H1 (cell line): ENCODE measurements around the gene STAM. TPM values are rescaled to one million over a fixed set of nuclear protein-coding genes. Genes with fewer than 3 reads are reported as not detected.

ENCODE experiments used
- CTCF ChIA-PET: fragments of 300-600 bp; sonication (Branson Sonifier 250); formaldehyde crosslinking; loops from one replicate; lab custom pipeline; 2021; ENCODE audit not compliant: partially characterized antibody; lab: Charles Lee
- POLR2A ChIA-PET: fragments of 300-600 bp; sonication (Branson Sonifier 250); formaldehyde crosslinking; loops from one replicate; lab custom pipeline; 2021; ENCODE audit warnings: inconsistent platforms; ENCODE audit not compliant: partially characterized antibody; lab: Charles Lee
- DNase-seq, 2 experiments: peaks; one replicate each; pipeline versions ENCODE4 v3.0.0 to v3.0.0-alpha.2; 2010 to 2022; ENCODE audit warnings: low spot score in 2 of 2, low read depth in 1 of 2, mixed read lengths in 1 of 2
- FAIRE-seq: peaks from 2 replicates; lab custom pipeline; 2011; peaks lifted over from hg19 to GRCh38; lab: Jason Lieb, UNC
- H2AFZ ChIP-seq: 2 replicates; pipeline ENCODE4 v1.8.1; 2012; ENCODE audit warnings: low read length, inconsistent platforms
- H2AK5ac ChIP-seq: 2 replicates; pipeline ENCODE4 v1.6.1; 2013; ENCODE audit warnings: low read depth, low read length
- H2BK120ac ChIP-seq: replicated peaks from 2 replicates; pipeline ENCODE3; 2013; ENCODE audit warnings: low read depth, low read length, inconsistent platforms
- H2BK12ac ChIP-seq: 2 replicates; pipeline ENCODE4 v1.6.1; 2013; ENCODE audit warnings: low read depth, low read length
- H2BK15ac ChIP-seq: 2 replicates; pipeline ENCODE4 v1.6.1; 2013; ENCODE audit warnings: low read length
- H2BK20ac ChIP-seq: 2 replicates; pipeline ENCODE4 v1.6.1; 2013; ENCODE audit warnings: low read length
- H2BK5ac ChIP-seq: 2 replicates; pipeline ENCODE4 v1.6.1; 2013; ENCODE audit warnings: low read depth, low read length
- H3K14ac ChIP-seq: 2 replicates; pipeline ENCODE4 v1.6.1; 2013; ENCODE audit warnings: inconsistent platforms; ENCODE audit not compliant: insufficient read length
- H3K18ac ChIP-seq: 2 replicates; pipeline ENCODE4 v1.6.1; 2013; ENCODE audit warnings: low read length; ENCODE audit errors: extremely low read depth
- H3K23ac ChIP-seq: 2 replicates; pipeline ENCODE4 v1.6.1; 2013; ENCODE audit warnings: inconsistent platforms; ENCODE audit not compliant: insufficient read length
- H3K23me2 ChIP-seq: 2 replicates; pipeline ENCODE4 v1.6.1; 2013; ENCODE audit warnings: low read depth, low read length
- H3K27ac ChIP-seq: 2 replicates; pipeline ENCODE4 v1.6.1; 2011; ENCODE audit warnings: low read depth, low read length, inconsistent platforms
- H3K27me3 ChIP-seq, 4 experiments: replicated peaks in 1 of 4; 1 replicate in 1 of 4; 2 replicates in 3 of 4; pipeline versions ENCODE4 v1.6.1 to v1.8.1; 2011 to 2013; ENCODE audit warnings: low read length in 3 of 4, mild to moderate bottlenecking in 3 of 4, inconsistent platforms in 2 of 4, mixed read lengths in 2 of 4, moderate library complexity in 1 of 4; ENCODE audit not compliant: control insufficient read depth in 3 of 4, insufficient read depth in 3 of 4; ENCODE audit errors: extremely low read depth in 1 of 4
- H3K36me3 ChIP-seq, 4 experiments: 2 replicates each; pipeline versions ENCODE4 v1.6.1 to v1.8.1; 2011 to 2013; ENCODE audit warnings: mild to moderate bottlenecking in 4 of 4, low read length in 3 of 4, moderate library complexity in 2 of 4, control low read depth in 1 of 4, inconsistent platforms in 1 of 4; ENCODE audit not compliant: insufficient read depth in 4 of 4, control insufficient read depth in 2 of 4
- H3K4ac ChIP-seq: replicated peaks from 2 replicates; pipeline ENCODE3; 2013; ENCODE audit warnings: low read length, low read depth, mixed read lengths, inconsistent platforms; ENCODE audit not compliant: insufficient read length
- H3K4me1 ChIP-seq, 4 experiments: replicated peaks in 1 of 4; 1 replicate in 1 of 4; 2 replicates in 3 of 4; pipeline versions ENCODE4 v1.6.1 to v1.8.1; 2011 to 2013; ENCODE audit warnings: low read length in 3 of 4, inconsistent platforms in 2 of 4, mixed read lengths in 1 of 4; ENCODE audit not compliant: insufficient read depth in 4 of 4, control insufficient read depth in 3 of 4
- H3K4me2 ChIP-seq, 2 experiments: 2 replicates each; pipeline versions ENCODE4 v1.6.1 to v1.8.1; 2011 to 2013; ENCODE audit warnings: low read depth in 2 of 2, low read length in 2 of 2, control low read depth in 1 of 2, inconsistent platforms in 1 of 2, mild to moderate bottlenecking in 1 of 2; ENCODE audit not compliant: insufficient read depth in 1 of 2
- H3K4me3 ChIP-seq, 4 experiments: fragments of 200-600, 300-600 bp in 1 of 4; sonication (generic), shearing (Covaris generic), sonication (Bioruptor Twin) in 1 of 4; 2 replicates each; pipeline versions ENCODE4 v1.5.1 to v1.8.1; 2011 to 2016; ENCODE audit warnings: low read length in 4 of 4, low read depth in 3 of 4, control low read depth in 2 of 4, inconsistent platforms in 2 of 4, mild to moderate bottlenecking in 2 of 4, mixed read lengths in 1 of 4, moderate library complexity in 1 of 4; ENCODE audit not compliant: insufficient read depth in 2 of 4; ENCODE audit errors: extremely low read depth in 1 of 4
- H3K56ac ChIP-seq: replicated peaks from 2 replicates; pipeline ENCODE3; 2013; ENCODE audit warnings: low read depth, mild to moderate bottlenecking, mixed read lengths, low read length, inconsistent platforms; ENCODE audit not compliant: insufficient read length
- H3K79me1 ChIP-seq: 2 replicates; pipeline ENCODE4 v1.6.1; 2013; ENCODE audit warnings: low read depth, low read length, control low read depth
- H3K79me2 ChIP-seq, 2 experiments: 2 replicates each; pipeline versions ENCODE4 v1.6.1 to v1.8.1; 2012 to 2013; ENCODE audit warnings: low read length in 2 of 2, mild to moderate bottlenecking in 2 of 2, inconsistent platforms in 1 of 2; ENCODE audit not compliant: insufficient read depth in 2 of 2, control insufficient read depth in 1 of 2
- H3K9ac ChIP-seq, 4 experiments: replicated peaks in 1 of 4; 1 replicate in 1 of 4; 2 replicates in 3 of 4; pipeline versions ENCODE4 v1.6.1 to v1.8.1; 2011 to 2013; ENCODE audit warnings: low read depth in 3 of 4, low read length in 3 of 4, control low read depth in 2 of 4, mild to moderate bottlenecking in 2 of 4, moderate library complexity in 2 of 4, inconsistent platforms in 1 of 4; ENCODE audit errors: extremely low read depth in 1 of 4
- H3K9me3 ChIP-seq, 2 experiments: 2 replicates each; pipeline versions ENCODE4 v1.6.1 to v1.8.1; 2012 to 2013; ENCODE audit warnings: mild to moderate bottlenecking in 2 of 2, moderate library complexity in 2 of 2, control low read depth in 1 of 2, inconsistent platforms in 1 of 2, low read depth in 1 of 2, low read length in 1 of 2, mixed read lengths in 1 of 2; ENCODE audit not compliant: insufficient read depth in 2 of 2
- H4K20me1 ChIP-seq, 2 experiments: replicated peaks in 1 of 2; 2 replicates each; pipeline versions ENCODE3 to v1.8.1; 2011 to 2013; ENCODE audit warnings: inconsistent platforms in 2 of 2, low read length in 2 of 2, mild to moderate bottlenecking in 1 of 2; ENCODE audit not compliant: insufficient read depth in 2 of 2, control insufficient read depth in 1 of 2
- H4K5ac ChIP-seq: 2 replicates; pipeline ENCODE4 v1.6.1; 2013; ENCODE audit warnings: low read length, low read depth, mixed read lengths, inconsistent platforms; ENCODE audit not compliant: insufficient read length
- H4K8ac ChIP-seq: 2 replicates; pipeline ENCODE4 v1.8.0; 2013; ENCODE audit warnings: mild to moderate bottlenecking, moderate library complexity, low read length, inconsistent platforms; ENCODE audit not compliant: insufficient read depth; ENCODE audit errors: extremely low read depth
- H4K91ac ChIP-seq: replicated peaks from 2 replicates; pipeline ENCODE3; 2013; ENCODE audit warnings: low read length, mixed read lengths, inconsistent platforms; ENCODE audit not compliant: insufficient read length
- CTBP2 ChIP-seq: IDR thresholded peaks from 2 replicates; pipeline ENCODE4 v1.7.0; 2011; ENCODE audit warnings: borderline replicate concordance, mild to moderate bottlenecking, moderate library complexity, mixed read lengths, low read length; ENCODE audit not compliant: insufficient read depth, insufficient read length
- HDAC6 ChIP-seq: IDR thresholded peaks from one replicate; pipeline ENCODE4 v1.7.1; 2012; ENCODE audit warnings: low read depth, mild to moderate bottlenecking, inconsistent platforms, low read length, moderate library complexity
- TCF12 ChIP-seq: IDR thresholded peaks from 2 replicates; pipeline ENCODE4 v1.6.1; 2011; ENCODE audit warnings: low read depth, mild to moderate bottlenecking, low read length
- WGBS, 2 experiments: shearing (Covaris generic) in 1 of 2; methylation state at CpG; one replicate each; pipeline versions ENCODE4 v1.1.6 to v1.1.7; 2013 to 2015; ENCODE audit warnings: low lambda C conversion rate in 2 of 2, mixed read lengths in 2 of 2, inconsistent platforms in 1 of 2, low coverage in 1 of 2, missing lambda C conversion rate in 1 of 2; ENCODE audit not compliant: insufficient replicate concordance in 2 of 2, insufficient coverage in 1 of 2, insufficient read length in 1 of 2; ENCODE audit errors: extremely low coverage in 1 of 2, missing lambda C conversion rate in 1 of 2; 5-methylcytosine and 5-hydroxymethylcytosine counted together
- polyA plus RNA-seq, 7 experiments: library from polyadenylated mRNA; depleted of rRNA in 3 of 7; stranded (reverse) in 5 of 7; unstranded in 2 of 7; fragments of >200 nt in 5 of 7; fragments of 200-250 nt in 2 of 7; gene quantifications; 1 replicate in 5 of 7; 2 replicates in 1 of 7; 4 replicates in 1 of 7; pipeline versions ENCODE4 v1.2.1 to v1.2.3, GENCODE V29; 2011 to 2013; ENCODE audit warnings: missing spikeins in 2 of 7, mixed read lengths in 2 of 7
- total RNA-seq: library from RNA; stranded (reverse); fragmentation: NEBNext Ultra II Directional; extraction: Animal tissue kit (Norgen Biotek cat#: 25700); gene quantifications from 2 replicates; pipeline ENCODE4 v1.2.1, GENCODE V29; 2021

STAM gene
- total and polyA plus RNA-seq, 2 of the 8 experiments (the other 6 are each of a cell fraction or from before 2014, with no cell fraction given) = 22.0 to 27.8 TPM

GRCh38 chr10:17729630-17730029 lies 85.7 kb downstream of the STAM start:
- H3K14ac ChIP-seq = no peak overlapping the region
- no peak overlapping the region for H2BK120ac ChIP-seq
- H3K79me2 ChIP-seq = no peaks in the 10 kb centered on the region
- POLR2A ChIA-PET = no interaction called here
- H3K23me2 ChIP-seq = no peaks in the 10 kb centered on the region
- H2AK5ac ChIP-seq = no peak overlapping the region
- no peak overlapping the region for H4K5ac ChIP-seq
- no peak overlapping the region for H3K4ac ChIP-seq
- H3K56ac ChIP-seq = no peak overlapping the region
- no peak overlapping the region for H4K91ac ChIP-seq
- CTCF ChIA-PET = no interaction called here
- no peaks in the 10 kb centered on the region for H3K9me3 ChIP-seq
- H2AFZ ChIP-seq = no peak overlapping the region
- no peak overlapping the region for H2BK5ac ChIP-seq
- H3K4me3 ChIP-seq = no peak overlapping the region
- H3K18ac ChIP-seq = no peak overlapping the region
- H2BK15ac ChIP-seq = no peak overlapping the region
- H3K4me2 ChIP-seq = no peak overlapping the region
- H3K27me3 ChIP-seq = no peaks in the 10 kb centered on the region
- no peak overlapping the region for H4K8ac ChIP-seq
- H2BK20ac ChIP-seq = no peak overlapping the region
- no peaks in the 10 kb centered on the region for H3K79me1 ChIP-seq
- WGBS, 2 experiments = 88% methylated on average over 6 of the region's 6 CpGs; no CpG with 5 or more reads in 1 of the 2 experiments
- no peak overlapping the region for H3K23ac ChIP-seq
- no peak overlapping the region for H2BK12ac ChIP-seq
- H3K27ac ChIP-seq = no peak overlapping the region
- H3K9ac ChIP-seq = no peak overlapping the region
- no peaks in the 10 kb centered on the region for H3K36me3 ChIP-seq
- DNase-seq (no peak), FAIRE-seq (no peak)
- no peaks in the 10 kb centered on the region for H3K4me1 ChIP-seq
- TF ChIP-seq CTBP2 = no peak
- no peak for TF ChIP-seq TCF12
- TF ChIP-seq HDAC6 = no peak
- TF ChIP-seq, all 59 proteins: peak for 0
- H4K20me1 ChIP-seq = no peaks in the 10 kb centered on the region
